ENCODE measurements around the gene GPR176.

DNA sequence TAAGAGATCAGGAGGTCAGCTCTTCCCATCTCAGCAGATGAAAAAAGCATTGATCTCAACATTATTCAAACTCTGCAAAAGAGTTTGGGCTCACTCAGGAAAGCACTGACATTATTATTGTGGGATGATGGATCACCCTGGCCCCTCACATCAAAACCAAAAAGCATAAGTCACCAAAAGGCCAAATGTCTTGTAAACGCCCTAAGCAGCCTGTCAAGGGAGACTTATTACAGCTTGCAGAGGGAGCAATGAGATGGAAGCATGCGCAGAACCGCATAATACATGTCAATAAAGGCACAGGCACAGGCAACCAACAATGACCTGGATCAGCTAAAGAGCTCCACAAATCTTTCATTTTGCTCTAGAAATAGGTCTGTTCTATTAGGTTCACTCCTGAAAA is 142.0 kb downstream of the GPR176 start:
- TF ChIP-seq, protein P1, sequence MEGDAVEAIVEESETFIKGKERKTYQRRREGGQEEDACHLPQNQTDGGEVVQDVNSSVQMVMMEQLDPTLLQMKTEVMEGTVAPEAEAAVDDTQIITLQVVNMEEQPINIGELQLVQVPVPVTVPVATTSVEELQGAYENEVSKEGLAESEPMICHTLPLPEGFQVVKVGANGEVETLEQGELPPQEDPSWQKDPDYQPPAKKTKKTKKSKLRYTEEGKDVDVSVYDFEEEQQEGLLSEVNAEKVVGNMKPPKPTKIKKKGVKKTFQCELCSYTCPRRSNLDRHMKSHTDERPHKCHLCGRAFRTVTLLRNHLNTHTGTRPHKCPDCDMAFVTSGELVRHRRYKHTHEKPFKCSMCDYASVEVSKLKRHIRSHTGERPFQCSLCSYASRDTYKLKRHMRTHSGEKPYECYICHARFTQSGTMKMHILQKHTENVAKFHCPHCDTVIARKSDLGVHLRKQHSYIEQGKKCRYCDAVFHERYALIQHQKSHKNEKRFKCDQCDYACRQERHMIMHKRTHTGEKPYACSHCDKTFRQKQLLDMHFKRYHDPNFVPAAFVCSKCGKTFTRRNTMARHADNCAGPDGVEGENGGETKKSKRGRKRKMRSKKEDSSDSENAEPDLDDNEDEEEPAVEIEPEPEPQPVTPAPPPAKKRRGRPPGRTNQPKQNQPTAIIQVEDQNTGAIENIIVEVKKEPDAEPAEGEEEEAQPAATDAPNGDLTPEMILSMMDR (conservative IDR thresholded peaks at IDR 0.05): no peak
- no peak for TF ChIP-seq ZFX (IDR thresholded peaks at IDR 0.05)
